NCI-H146 treated with DMSO at 0.1 percent for 48 hours (cell line): Measurements from ENCODE around the gene ABCD1.
"Not testable (repeated sequence)": the region's sequence is repeated elsewhere in the genome, so short reads cannot be mapped to it uniquely, and the experiment has no call there.

ENCODE experiments used
- DNase-seq: peaks from one replicate; lab custom pipeline; 2025; ENCODE audit not compliant: unreplicated experiment; lab: John Stamatoyannopoulos, UW

The ABCD1 gene

GRCh38 chrX:153724252-153725038, at the start of gene ABCD1, which contains the start of gene BCAP31:
Gene ABCD1 (plus strand): TSS chrX:153724856. CDS start chrX:153725267, 411 bp downstream.
Gene BCAP31 (minus strand): TSS chrX:153724387. CDS start chrX:153723244, 1,143 bp downstream.
- peak; percentile 78 for DNase-seq

GRCh38 chrX:153681175-153681574, 43.5 kb upstream of the ABCD1 start:
- no peak for DNase-seq

- DNase-seq, result not testable (repeated sequence)
Measured at GRCh38 chrX:153683486-153683885, 41.2 kb upstream of the ABCD1 start.

- DNase-seq, result no peak
Measured at GRCh38 chrX:153684467-153685155, 40.0 kb upstream of the ABCD1 start.

GRCh38 chrX:153685156-153685536, 39.5 kb upstream of the ABCD1 start:
- no peak for DNase-seq

GRCh38 chrX:153685751-153686696, 38.6 kb upstream of the ABCD1 start:
- no peak for DNase-seq

- no peak for DNase-seq
Measured at GRCh38 chrX:153686711-153687110, 37.9 kb upstream of the ABCD1 start.

- peak; percentile 18 for DNase-seq
Measured at GRCh38 chrX:153687121-153688039, 37.3 kb upstream of the ABCD1 start, which contains the start of gene SLC6A8. Gene SLC6A8 (plus strand): TSS chrX:153687926. CDS start chrX:153688575, 649 bp downstream.

GRCh38 chrX:153688071-153688470, 36.6 kb upstream of the ABCD1 start:
- DNase-seq, result no peak

GRCh38 chrX:153688506-153688905, 36.1 kb upstream of the ABCD1 start:
- no peak for DNase-seq

- no peak for DNase-seq
Measured at GRCh38 chrX:153688911-153689590, 35.6 kb upstream of the ABCD1 start.

GRCh38 chrX:153689654-153690465, 34.8 kb upstream of the ABCD1 start:
- no peak for DNase-seq

GRCh38 chrX:153690466-153690865, 34.2 kb upstream of the ABCD1 start:
- DNase-seq, result no peak

- DNase-seq, result not testable (repeated sequence)
Measured at GRCh38 chrX:153691032-153691827, 33.4 kb upstream of the ABCD1 start.

- no peak for DNase-seq
Measured at GRCh38 chrX:153692003-153692402, 32.7 kb upstream of the ABCD1 start.

GRCh38 chrX:153692611-153693156, 32.0 kb upstream of the ABCD1 start:
- no peak for DNase-seq
